Gastrocnemius medialis (tissue), 4 donors: ENCODE data around the gene DIP2C.

Source experiments
- CTCF ChIP-seq, 5 experiments: fragments of 450-650 bp in 3 of 5; fragments of 200-600 bp in 2 of 5; sonication (generic) in 2 of 5; IDR thresholded peaks in 4 of 5; conservative IDR thresholded peaks in 1 of 5; 1 replicate in 4 of 5; 2 replicates in 1 of 5; pipeline ENCODE4 v1.5.1; 2016 to 2019; ENCODE audit warnings: antibody characterized with exemption in 5 of 5, mild to moderate bottlenecking in 3 of 5, moderate library complexity in 3 of 5
- POLR2A ChIP-seq, 2 donors: fragments of 450-650 bp; IDR thresholded peaks; one replicate each; pipeline ENCODE4 v1.6.1; 2017; ENCODE audit warnings: antibody characterized with exemption in 2 of 2, mild to moderate bottlenecking in 2 of 2, moderate library complexity in 2 of 2

GRCh38 chr10:725786-726185 lies 36.3 kb upstream of the DIP2C start:
- TF ChIP-seq POLR2A (IDR thresholded peaks at IDR 0.05) (no peak), CTCF (IDR thresholded peaks at IDR 0.05 in 4 of 5, conservative IDR thresholded peaks at IDR 0.05 in 1 of 5) (no peak)
